ENCODE results near the gene PRKCQ.

- TF ChIP-seq POLR2A (IDR thresholded peaks at IDR 0.05; ENCODE audit: low read length) = no peak
- TF ChIP-seq GATA1 (IDR thresholded peaks at IDR 0.05; ENCODE audit: low read depth, low read length) = no peak
These were observed 733 bp downstream of the PRKCQ start for GRCh38 chr10:6579183-6579903.

Measured in erythroblast (primary cell).